ENCODE results near the gene FAM219B.
A peak's percentile ranks its signal among the peaks of the same experiment; 100 is the strongest.
"Not testable (repeated sequence)": the region's sequence is repeated elsewhere in the genome, so short reads cannot be mapped to it uniquely, and the experiment has no call there.

The FAM219B gene

DNA sequence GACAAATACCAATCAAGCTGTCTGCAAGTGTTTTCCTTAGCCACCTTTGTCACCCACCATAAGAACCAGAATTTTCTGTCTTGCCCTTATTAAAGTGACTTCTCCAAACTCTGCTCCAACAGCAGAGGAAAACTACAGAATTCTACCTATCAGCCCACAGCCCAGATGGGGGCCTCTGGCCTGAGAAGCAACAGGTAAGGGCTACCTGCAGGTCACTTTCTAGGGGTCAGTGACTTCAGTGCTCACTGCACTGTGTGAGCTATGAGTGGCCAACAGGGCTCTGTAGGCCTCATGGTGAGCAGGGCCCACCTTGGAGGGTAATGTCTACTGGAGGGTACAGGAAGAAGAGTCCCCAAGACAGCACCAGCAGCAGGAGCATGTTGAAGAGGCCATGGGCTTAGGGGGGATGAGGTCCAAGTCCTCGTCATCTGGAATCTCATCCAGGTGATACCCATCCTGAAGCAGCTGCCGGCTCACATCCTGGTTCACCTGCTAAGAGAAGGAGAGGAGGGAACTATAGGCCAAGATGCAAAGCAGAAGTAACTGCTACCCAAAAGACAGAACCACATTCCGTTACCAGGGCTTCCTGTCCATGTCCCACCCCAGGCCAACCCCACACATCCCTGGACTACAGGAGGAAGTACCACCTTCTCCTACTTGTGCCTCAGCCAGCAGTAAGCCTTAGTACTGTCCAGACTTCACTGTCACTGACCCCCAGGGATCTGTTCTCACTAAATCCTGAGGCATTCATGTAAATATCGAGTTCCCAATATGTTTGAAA lies 4.2 kb downstream of the FAM219B start:
- no peak for DNase-seq

DNA sequence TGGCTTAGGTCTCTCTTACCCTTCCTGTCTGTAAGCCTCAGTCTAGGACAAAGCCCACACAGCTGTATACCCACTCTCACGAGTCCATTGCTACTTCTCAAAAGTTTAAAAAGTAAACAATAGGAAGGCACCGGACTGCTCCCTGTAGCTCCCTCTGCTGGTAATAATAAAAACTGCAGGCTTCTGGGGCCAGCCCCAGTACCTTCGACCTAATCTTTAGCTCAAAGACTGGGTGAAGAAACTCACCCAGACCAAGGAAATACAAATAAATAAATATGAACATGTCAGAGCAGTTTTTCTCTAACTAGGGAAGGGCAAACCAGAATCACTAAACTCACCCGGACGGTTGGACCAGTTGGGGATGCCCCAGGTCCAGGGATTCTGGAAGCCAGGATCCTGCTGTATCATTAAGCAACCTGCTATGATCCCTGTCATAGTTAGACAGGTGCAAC lies 5.0 kb downstream of the FAM219B start:
- peak; percentile 80 for DNase-seq

DNA sequence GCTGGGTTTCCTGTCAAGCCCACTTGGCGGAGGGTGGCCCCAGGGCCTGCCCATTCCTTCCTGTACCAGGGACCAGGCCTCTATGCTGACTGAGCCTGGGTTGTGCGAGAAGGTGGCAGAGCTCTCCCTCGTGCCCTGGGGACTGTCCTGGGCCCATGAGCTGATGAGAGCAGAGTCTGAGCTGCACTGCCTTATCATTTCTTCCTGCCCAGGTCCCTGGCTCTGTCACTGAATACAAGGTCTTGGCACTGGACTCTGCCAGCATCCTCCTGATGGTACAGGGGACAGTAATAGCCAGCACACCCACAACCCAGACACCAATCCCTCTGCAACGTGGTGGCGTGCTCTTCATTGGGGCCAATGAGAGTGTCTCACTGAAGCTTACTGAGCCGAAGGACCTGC lies 9.3 kb downstream of the FAM219B start:
- DNase-seq, result no peak

DNA sequence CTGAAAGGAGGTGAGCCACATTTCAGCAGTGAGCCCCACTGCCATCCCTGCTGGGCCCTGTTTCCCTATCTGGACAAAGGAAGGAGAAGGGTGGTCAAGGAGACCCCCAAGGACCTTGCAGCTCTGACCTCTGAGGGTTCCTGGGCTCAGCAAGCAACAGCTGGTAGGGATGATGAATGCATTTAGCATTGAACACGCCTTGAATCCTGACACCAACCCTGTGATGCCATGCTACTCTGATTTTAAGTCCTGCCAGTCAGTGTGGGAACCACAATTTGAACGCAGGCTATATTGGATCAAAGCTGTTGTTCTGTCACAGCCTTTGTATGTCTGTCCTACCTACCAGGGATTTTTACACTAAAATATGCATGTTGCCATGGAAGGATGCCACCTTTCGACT lies 10.3 kb downstream of the FAM219B start:
- no peak for DNase-seq

DNA sequence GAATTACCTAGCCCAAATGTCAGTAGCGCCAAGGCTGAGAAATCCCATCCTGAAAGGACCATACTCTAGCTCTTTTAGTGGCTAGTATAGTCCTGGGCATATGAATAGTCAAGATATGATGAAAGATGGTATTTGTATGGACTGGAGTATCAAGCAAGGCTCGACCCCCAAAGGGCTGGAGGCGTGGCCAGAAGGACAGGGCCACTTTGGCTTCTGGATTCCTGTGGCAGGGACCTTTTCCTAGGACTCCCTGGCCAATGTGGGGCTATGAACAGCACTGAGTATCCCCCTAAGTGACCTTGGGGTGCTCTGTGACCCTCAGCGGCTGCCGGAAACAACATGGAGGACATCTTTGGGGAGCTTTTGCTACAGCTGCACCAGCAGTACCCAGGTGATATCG lies 10.8 kb downstream of the FAM219B start:
- no peak for DNase-seq

DNA sequence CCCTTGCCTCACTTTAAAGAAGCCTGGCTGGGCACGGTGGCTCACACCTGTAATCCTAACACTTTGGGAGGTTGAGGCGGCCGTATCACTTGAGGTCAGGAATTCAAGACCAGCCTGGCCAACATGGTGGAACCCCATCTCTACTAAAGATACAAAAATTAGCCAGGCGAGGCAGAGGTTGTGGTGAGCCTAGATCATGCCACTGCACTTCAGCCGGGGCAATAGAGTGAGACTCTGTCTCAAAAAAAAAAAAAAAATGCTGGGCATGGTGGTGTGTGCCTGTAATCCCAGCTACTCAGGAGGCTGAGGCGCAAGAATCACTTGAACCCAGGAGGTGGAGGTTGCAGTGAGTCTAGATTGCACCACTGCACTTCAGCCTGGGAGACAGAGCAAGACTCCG lies 12.3 kb downstream of the FAM219B start:
- DNase-seq, result not testable (repeated sequence)

DNA sequence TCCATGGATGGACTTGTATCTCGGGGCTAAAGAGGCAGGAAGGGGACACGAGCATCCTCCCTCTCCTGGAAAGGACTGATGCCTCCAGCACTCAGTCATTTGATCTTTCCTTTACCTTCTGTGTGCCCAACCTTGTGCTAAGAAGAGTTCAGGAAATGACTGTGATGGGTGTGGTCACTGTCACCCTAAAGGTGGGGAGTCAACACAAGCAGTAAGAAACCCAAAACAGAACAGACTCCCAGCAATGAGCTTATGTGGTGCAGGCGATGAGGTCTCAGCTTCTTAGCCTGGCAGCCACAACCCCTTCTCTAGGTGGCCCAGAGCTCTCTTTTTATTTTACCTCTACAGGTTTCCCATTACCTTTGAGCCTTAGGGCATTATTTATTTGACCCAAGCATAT lies 13.0 kb downstream of the FAM219B start:
- peak; percentile 77 for DNase-seq

DNA sequence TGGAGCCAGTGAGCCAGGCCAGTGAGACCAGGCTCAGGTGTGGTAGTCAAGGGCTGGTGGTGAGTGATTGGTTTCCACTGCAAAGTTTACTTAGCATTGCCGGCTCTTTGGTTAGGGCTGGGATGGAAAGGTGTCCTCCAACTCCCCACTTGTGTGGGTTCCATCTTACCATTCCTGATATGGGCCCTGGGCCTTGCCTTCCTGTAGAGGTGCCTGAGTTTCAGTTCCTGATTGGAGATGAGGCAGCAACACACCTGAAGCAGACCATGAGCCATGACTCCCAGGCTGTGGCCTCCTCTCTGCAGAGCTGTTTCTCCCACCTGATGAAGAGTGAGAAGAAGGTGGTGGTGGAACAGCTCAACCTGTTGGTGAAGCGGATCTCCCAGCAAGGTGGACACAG lies 13.7 kb downstream of the FAM219B start:
- DNase-seq, result no peak

DNA sequence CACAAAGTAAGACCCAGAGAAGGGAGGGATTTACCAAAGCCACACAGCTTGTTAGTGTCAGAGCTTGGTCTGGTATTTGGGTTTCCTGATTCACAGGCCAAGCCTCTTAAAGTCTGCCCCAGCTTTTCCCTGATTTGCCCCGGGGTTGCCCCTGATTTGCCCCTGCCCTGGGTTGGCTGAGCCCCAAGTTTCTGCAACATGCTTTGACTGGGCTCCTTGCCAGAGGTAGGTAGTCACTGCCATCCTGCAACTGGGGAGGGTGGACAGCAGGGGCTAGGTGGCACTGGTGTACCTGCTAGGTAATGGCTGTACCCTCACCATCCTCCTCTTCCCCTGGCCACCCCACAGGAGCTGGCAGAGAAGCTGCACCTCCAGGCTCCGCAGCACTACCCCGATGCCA lies 14.3 kb downstream of the FAM219B start:
- no peak for DNase-seq

DNA sequence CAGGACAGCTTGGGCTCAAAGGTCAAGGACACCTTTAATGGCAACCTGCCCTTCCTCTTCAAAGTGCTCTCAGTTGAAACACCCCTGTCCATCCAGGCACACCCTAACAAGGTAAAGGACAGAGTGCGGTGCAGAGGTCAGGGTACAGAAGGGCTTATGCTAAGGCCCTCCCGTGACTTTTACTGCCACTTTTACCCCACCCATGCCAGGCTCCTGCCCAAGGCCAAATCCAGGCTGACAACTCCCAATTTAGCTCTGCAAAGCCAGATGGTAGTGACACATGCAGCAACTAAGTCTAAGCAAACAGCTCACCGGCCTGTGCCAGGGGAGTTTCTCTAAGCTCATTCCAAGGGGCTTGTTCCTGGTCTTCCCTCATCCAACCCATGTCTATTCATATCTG lies 15.2 kb downstream of the FAM219B start:
- DNase-seq, result no peak

DNA sequence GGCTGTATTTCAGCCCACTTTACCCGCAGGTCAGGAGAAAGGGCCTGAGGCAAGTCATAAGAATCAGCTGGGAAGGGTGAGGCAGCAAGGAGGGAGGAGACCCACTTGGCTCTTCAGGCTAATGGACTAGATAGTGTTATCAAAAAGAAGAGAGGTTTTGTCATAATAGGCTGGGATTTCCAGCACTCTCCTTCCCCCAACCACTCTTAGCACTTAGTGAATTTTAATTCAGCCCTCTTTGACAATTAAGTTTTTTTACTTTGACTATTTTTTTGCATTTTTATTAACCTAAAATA lies 16.0 kb downstream of the FAM219B start:
- DNase-seq, result no peak

DNA sequence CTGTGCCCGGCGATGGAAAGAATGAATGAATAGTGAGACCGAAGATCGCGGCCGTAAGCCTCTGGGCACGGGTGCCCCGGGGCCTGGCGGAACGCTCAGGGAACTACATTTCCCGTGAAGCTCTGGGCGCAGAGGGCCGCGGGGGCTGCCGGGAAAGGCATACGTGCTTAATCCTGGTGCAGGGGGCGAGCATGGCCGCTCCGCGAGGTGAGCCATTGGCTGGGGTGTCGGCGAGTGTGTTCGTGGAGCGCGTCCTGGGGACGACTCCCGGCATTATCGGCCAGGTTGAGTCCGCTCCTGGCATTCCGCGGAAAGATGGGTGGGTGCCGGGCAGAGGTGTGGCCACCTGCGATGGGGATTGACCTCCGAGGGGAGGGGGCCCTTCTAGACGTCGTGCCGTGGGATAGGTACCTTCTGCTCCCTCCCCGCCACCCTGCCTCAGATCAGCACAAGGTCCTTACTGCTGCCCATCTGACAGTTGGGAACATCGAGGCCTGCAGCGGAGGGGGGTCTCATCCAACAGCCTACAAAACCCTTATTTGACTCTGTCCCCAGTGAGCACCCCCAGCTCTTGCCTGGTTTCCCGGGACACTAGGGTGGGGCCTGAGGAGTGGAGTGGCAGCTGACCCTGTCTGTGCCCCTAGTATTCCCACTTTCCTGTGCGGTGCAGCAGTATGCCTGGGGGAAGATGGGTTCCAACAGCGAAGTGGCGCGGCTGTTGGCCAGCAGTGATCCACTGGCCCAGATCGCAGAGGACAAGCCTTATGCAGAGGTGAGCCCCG lies 16.6 kb downstream of the FAM219B start, which contains the start of gene MPI:
Gene MPI, plus strand, starts transcription at position 160 of the 782 bp plus-strand sequence. Its CDS starts 32 bp downstream, at position 192.
- DNase-seq, result peak; percentile 87

DNA sequence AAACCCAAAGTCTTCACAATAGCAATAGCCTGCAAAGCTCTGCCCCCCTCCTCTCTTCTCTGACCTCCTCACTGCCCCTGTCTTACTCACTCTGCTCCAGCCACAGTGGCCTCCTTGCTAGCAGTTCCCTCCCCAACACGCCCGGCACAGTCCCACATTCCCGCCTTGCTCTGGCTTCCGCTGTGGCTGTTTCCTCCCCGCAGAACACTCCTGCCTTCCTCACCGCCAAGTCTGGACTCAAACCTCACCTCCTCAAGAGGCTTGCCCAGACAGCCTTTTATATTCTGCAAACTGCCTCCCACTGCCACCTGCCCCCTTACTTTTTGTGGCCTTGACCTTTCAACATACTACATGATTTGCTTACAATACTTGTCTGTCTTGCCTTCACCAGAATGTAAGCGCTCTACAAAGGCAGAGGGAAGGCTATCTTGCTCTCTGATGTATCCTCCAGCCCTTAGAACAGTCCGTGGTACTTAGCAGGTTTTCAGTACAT lies 17.2 kb downstream of the FAM219B start:
- DNase-seq, result no peak

DNA sequence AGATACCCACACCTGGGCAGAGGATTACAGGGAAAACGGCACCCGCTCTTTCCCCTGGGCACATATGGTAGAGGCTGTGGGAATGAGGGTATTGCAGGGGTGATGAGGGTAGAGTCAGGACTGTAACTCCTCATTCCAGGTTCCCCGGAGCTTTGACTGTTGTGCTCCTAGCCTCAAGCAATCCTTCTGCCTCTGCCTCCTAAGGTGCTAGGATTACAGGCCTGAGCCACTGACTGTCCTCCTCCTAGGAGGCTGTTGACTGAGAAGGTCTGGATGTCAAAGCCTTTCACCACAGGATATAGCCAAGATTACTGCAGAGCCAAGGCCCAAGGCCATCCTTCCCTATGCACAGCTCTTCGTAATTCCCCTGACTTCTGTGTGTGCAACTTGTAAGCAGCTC lies 17.9 kb downstream of the FAM219B start:
- no peak for DNase-seq

DNA sequence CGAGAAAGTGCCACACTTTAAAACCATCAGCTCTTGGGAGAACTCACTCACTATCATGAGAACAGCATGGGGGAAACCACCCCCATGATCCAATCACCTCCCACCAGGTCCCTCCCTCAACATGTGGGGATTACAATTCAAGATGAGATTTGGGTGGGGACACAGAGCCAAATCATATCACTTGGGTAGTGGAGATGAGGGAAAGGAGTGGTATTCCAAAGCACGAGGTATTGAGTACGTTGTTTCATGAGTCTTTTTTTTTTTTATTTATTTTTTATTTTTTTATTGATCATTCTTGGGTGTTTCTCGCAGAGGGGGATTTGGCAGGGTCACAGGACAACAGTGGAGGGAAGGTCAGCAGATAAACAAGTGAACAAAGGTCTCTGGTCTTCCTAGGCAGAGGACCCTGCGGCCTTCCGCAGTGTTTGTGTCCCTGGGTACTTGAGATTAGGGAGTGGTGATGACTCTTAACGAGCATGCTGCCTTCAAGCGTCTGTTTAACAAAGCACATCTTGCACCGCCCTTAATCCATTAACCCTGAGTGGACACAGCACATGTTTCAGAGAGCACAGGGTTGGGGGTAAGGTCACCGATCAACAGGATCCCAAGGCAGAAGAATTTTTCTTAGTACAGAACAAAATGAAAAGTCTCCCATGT lies 19.0 kb downstream of the FAM219B start:
- DNase-seq, result not testable (repeated sequence)

DNA sequence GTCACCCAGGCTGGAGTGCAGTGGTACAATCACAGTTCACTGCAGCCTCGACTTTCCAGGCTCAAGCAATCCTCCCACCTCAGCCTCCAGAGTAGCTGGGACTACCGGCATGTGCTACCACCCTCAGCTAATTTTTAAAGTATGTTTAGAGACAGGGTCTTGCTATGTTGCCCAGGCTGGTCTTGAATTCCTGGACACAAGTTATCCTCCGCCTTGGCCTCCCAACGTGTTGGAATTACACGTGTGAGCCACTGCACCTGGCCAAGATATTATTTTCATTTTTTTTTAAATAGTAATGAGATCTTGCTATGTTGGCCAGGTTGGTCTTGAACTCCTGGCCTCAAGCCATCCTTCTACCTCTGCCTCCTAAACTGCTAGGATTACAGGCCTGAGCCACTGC lies 21.2 kb downstream of the FAM219B start:
- no peak for DNase-seq

DNA sequence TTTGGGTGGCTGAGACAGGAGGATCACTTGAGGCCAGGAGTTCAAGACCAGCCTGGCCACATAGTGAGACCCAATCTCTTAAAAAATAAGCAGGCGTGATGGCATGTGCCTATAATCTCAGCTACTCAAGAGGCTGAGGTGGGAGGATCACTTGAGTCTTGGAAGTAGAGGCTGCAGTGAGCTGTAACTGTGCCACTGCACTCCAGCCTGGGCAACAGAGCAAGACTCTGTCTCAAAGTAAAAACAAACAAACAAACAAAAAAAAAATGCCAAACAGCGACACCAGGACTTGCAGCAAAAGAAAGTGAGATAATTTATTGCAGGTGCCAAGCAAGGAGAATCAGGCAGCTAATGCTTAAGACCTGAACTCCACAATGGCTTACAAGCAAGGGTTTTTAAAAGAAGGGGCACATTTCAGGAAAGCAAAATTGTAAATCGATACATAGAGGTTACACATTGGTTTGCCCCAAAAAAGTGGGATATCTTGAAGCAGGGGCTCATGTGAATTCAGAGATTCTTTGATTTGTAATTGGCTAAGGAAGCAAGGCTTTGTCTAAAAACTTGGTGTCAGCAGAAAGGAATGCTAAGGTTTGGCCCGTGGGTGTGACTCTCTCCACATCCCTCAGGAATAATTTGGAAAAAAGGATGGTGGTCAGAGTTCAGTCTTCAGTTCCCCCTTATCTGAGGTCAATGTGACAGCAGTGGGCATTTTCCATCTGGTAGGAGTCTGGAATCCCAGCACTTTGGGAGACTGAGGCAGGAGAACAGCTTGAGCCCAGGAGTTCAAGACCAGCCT lies 22.0 kb downstream of the FAM219B start:
- DNase-seq, result no peak

DNA sequence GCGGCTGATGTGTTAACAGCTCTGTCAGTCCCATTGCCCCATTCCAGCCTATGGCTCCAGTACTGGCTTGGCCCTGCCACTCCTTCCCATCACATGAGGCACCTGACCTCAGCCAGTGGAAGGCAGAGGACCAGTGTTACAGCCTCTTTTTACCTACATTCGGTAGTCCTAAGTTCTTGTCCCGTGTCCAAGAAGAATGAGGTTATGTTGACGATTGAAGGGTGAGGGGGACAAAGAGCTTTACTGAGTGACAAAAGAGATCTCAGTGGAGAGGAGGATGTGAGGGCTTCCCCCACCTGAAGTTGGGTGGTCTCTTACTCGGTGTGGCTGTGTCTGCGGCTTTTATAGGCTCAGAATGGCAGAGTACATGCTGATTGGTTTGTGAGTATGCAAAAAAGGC lies 24.1 kb downstream of the FAM219B start:
- DNase-seq, result no peak

DNA sequence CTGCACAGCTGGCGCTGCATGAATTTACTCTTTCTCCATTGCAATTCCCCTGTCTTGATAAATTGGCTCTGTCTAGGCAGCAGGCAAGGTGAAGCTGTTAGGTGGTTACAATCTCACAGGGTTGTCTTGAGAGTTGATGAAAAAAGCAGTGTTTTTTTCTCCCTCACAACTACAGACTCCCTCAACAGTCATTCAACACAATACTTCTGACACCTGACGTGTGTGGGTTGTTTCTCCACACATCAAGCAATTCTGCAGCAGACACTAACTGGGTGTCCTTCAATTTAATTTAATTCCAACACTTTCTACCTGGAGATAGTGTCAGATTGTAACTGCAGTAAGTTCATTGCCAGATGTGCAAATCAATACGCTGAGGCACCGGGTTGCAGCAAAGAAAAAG lies 28.4 kb downstream of the FAM219B start:
- DNase-seq, result no peak

DNA sequence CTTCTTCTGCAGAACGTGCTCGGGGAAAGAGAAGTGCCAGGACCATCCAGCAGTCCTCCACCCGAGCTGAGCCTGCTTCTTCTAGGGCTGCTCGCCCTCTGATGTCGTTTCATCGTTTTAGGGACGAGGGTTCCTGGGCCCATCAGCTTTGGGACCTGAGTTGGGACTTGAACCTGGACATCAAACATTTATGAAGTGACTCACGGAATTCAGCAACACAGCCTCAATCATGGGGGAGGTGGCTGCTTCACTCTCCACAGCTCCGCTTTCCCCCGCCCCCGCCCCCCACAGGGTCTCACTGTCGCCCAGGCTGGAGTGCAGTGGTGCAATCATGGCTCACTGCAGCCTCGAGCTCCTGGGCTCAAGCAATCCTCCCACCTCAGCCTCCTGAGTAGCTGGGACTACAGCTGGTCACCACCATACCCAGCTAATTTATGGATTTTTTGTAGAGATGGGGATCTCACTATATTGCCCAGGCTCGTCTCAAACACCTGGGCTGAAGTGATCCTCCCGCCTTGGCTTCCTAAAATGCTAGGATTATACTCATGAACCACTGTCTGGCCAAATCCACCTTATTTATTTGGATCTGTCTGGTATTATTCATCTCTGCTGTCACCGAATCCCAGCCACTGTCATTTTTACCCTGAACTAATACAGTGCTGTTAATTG lies 32.8 kb downstream of the FAM219B start:
- peak; percentile 30 for DNase-seq

DNA sequence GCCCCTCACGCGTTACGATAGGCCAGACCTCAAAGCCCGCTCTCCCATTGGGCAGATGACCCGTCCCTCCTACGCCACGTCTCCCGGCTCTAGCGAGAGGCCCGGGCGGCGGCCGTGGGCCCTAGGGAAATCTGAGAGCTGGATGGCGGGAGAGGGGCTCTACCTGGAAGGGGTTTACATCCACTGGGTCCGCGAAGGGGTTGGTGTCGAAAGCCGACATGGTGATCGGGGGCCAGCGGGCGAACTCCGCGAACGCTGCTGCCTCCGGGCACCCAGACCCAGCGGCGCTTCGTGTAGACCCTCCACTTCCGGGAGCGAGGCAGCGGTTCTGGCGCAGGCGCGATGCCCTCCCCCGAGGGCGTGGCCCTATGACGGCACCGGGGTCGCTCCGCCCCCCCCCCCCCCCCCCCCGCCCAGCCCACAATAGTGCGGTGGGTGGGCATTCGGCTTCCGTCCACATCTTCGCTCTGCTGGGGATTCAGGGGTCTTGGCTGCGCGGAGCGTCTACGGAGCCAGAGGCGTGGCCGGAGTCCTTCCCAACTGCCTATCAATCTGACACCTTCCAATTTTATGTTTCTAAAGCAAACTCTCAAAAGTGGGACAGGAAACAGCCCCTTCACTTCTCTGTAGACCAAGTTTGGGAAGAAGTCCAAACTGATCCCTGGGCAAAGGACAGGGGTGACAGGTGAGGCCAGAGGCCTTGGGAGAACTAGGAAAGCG lies 33.5 kb downstream of the FAM219B start, which contains the start of gene SCAMP2:
Gene SCAMP2, minus strand, starts transcription at position 330 of the 720 bp plus-strand sequence. Its CDS starts 110 bp downstream, at position 220.
- DNase-seq, result peak; percentile 92

DNA sequence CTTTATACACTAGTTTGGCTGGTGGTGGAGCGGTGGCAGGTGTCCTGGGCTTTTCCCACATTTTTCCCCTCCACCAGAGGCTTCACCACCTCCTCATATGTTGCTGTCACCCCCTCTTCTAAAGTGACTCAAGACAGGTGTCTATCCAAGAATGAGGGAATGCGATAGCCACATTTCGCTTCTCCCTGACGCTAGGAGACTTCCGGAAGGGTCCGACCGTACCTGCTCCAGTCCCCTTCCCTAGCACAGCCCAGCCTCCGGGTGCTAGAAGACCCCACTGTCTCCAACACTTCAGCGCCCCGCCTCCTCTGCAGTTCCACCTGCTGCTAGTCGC lies 34.0 kb downstream of the FAM219B start:
- no peak for DNase-seq
